Measurements from ENCODE around the gene CNOT11. TPM values are rescaled to one million over a fixed set of nuclear protein-coding genes. Genes with fewer than 3 reads are reported as not detected.

CNOT11 gene
- total and polyA plus RNA-seq, 2 of the 13 experiments (the other 11 are each of a cell fraction or from before 2014, with no cell fraction given) = 114 to 209 TPM

DNA sequence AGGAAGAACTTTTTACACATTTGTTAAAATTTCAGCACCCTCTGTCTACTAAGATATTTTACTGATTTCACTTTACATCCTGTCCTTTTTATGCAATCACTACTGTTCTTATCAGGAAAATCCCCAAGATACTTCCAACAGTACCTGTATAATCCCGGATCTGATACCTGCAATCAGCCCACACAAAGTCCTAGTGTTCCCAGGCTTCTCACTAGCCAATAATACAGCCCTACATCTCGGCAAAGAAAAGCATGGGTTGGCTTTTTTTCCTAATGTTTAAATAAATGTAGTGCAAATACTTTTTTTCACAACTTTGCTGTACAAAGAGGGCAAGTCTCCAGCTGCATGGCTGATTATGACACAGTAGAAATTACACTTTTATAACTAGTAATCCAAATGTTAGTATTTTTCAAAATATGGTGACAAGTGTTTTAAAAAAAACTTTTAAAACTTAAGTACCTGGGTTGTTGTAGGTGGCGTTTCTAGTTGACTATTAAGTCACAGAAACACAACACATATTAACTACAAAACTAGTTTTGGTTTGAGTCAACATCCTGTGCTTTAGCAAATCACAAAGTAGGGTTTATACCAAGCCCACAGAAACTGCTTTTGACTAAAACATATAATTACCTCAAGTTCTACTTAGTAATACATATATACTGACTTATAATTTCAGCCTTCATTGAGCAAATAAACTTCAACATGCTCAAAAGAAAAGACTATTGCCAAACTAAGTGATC, 19.5 kb downstream of the CNOT11 start:
- Histone ChIP-seq H2AFZ (ENCODE audit: low read length) (no peak overlapping the region), H3K9ac (ENCODE audit: insufficient read depth, low read depth, low read length) (no peak overlapping the region), H3K27ac (ENCODE audit: extremely low read length, insufficient read depth, low read length) (peak overlapping the region; percentile 1), H3K4me1 (ENCODE audit: insufficient read depth, low read length) (peaks cover 32% of the 10 kb centered on the region), H3K4me2 (ENCODE audit: low read depth, low read length) (no peak overlapping the region), H3K27me3 (ENCODE audit: control insufficient read depth in 1 of 2, insufficient read depth in 2 of 2, low read length in 2 of 2) (no peaks in the 10 kb centered on the region), H3K9me3 (ENCODE audit: low read length) (no peaks in the 10 kb centered on the region), H3K36me3 (replicated peaks in 1 of 2; ENCODE audit: control insufficient read depth in 1 of 2, insufficient read depth in 2 of 2, low read length in 2 of 2) (peaks cover 19 to 73% of the 10 kb centered on the region in 2 experiments), H3K4me3 (replicated peaks in 1 of 3; ENCODE audit: insufficient read depth in 1 of 3, low read depth in 2 of 3, low read length in 3 of 3) (no peak overlapping the region), H3K79me2 (ENCODE audit: insufficient read depth, low read length) (no peaks in the 10 kb centered on the region), H4K20me1 (ENCODE audit: insufficient read depth, low read length) (no peaks in the 10 kb centered on the region)
- TF ChIP-seq PAF1 (CRISPR knock-in tag; IDR thresholded peaks at IDR 0.05) (0 out of 2 replicates have a peak, but pooled peaks have one; percentile 0), RBM22 (optimal IDR thresholded peaks at IDR 0.05; ENCODE audit: low read length) (peak; percentile 95), AGO2 (optimal IDR thresholded peaks at IDR 0.05; ENCODE audit: low read depth, low read length) (peak; percentile 11)
- TF ChIP-seq, protein P1, sequence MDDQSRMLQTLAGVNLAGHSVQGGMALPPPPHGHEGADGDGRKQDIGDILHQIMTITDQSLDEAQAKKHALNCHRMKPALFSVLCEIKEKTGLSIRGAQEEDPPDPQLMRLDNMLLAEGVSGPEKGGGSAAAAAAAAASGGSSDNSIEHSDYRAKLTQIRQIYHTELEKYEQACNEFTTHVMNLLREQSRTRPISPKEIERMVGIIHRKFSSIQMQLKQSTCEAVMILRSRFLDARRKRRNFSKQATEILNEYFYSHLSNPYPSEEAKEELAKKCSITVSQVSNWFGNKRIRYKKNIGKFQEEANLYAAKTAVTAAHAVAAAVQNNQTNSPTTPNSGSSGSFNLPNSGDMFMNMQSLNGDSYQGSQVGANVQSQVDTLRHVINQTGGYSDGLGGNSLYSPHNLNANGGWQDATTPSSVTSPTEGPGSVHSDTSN (CRISPR knock-in tag; IDR thresholded peaks at IDR 0.05; ENCODE audit: borderline replicate concordance) = no peak
- no peak for DNase-seq (ENCODE audit: low spot score)
- no peak for FAIRE-seq
- ChIA-PET CTCF (ENCODE audit: low intra/inter-chr PET ratio, low total read pairs) (no interaction called here), POLR2A (interaction anchor here (2.7 kb wide), 1 partner anchor 19 kb away, joined by 10 read pairs; the partner anchor contains the start of gene CNOT11)
- 83% methylated on average over 3 of the region's 3 CpGs for whole genome bisulfite sequencing (ENCODE audit: low lambda C conversion rate)
- no peak for ATAC-seq
- intact Hi-C loops (cut with micrococcal nuclease; ENCODE audit: unreplicated experiment) = no loop called here
- in situ Hi-C loops (cut with HindIII; ENCODE audit: extremely low pct_ligation_motif_present, low pct_unique_long_range_greater_than_20kb) = no loop called here
- BruUV-seq (replicated peaks) = no TSS peak

DNA sequence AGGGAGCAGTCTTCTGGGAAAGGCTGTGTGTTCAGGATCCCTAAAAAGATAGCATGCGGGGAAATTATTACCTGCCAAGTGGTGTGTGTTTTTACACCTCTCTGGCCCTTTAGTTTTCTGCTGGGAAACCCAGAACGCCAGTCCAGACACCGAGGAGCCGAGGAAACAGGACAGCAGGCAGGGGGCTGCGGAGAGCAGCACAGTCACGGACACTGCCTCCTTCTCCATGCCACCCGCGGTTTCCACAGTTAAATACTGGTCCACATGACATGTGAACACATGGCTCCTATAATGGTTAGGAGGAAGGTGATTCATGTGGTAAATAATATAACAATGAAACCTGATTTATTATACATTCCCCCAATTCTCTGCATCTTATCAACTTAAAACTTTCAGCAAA, 20.4 kb downstream of the CNOT11 start:
- no peak overlapping the region for H3K4me3 ChIP-seq (replicated peaks in 1 of 3; ENCODE audit: insufficient read depth in 1 of 3, low read depth in 2 of 3, low read length in 3 of 3)
- peaks cover 18 to 76% of the 10 kb centered on the region in 2 experiments for H3K36me3 ChIP-seq (replicated peaks in 1 of 2; ENCODE audit: control insufficient read depth in 1 of 2, insufficient read depth in 2 of 2, low read length in 2 of 2)
- H3K4me2 ChIP-seq (ENCODE audit: low read depth, low read length) = no peak overlapping the region
- ATAC-seq (peak; percentile 53), DNase-seq (ENCODE audit: low spot score) (no peak), FAIRE-seq (no peak)
- no peaks in the 10 kb centered on the region for H3K9me3 ChIP-seq (ENCODE audit: low read length)
- BruUV-seq (replicated peaks) = no TSS peak
- no peaks in the 10 kb centered on the region for H4K20me1 ChIP-seq (ENCODE audit: insufficient read depth, low read length)
- H3K9ac ChIP-seq (ENCODE audit: insufficient read depth, low read depth, low read length) = no peak overlapping the region
- ChIA-PET CTCF (ENCODE audit: low intra/inter-chr PET ratio, low total read pairs) (no interaction called here), POLR2A (no interaction called here)
- no peak overlapping the region for H2AFZ ChIP-seq (ENCODE audit: low read length)
- in situ Hi-C loops (cut with HindIII; ENCODE audit: extremely low pct_ligation_motif_present, low pct_unique_long_range_greater_than_20kb) (no loop called here), intact Hi-C loops (cut with micrococcal nuclease; ENCODE audit: unreplicated experiment) (no loop called here)
- H3K4me1 ChIP-seq (ENCODE audit: insufficient read depth, low read length) = peaks cover 23% of the 10 kb centered on the region
- H3K79me2 ChIP-seq (ENCODE audit: insufficient read depth, low read length) = no peaks in the 10 kb centered on the region
- peak overlapping the region; percentile 1 for H3K27ac ChIP-seq (ENCODE audit: extremely low read length, insufficient read depth, low read length)
- WGBS (ENCODE audit: low lambda C conversion rate) = 92% methylated on average over 8 of the region's 8 CpGs
- no peaks in the 10 kb centered on the region for H3K27me3 ChIP-seq (ENCODE audit: control insufficient read depth in 1 of 2, insufficient read depth in 2 of 2, low read length in 2 of 2)
- TF ChIP-seq, protein P2, sequence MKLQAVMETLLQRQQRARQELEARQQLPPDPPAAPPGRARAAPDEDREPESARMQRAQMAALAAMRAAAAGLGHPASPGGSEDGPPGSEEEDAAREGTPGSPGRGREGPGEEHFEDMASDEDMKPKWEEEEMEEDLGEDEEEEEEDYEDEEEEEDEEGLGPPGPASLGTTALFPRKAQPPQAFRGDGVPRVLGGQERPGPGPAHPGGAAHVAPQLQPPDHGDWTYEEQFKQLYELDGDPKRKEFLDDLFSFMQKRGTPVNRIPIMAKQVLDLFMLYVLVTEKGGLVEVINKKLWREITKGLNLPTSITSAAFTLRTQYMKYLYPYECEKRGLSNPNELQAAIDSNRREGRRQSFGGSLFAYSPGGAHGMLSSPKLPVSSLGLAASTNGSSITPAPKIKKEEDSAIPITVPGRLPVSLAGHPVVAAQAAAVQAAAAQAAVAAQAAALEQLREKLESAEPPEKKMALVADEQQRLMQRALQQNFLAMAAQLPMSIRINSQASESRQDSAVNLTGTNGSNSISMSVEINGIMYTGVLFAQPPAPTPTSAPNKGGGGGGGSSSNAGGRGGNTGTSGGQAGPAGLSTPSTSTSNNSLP (IDR thresholded peaks at IDR 0.05; ENCODE audit: low read depth, low read length) = no peak
- TF ChIP-seq CREM (IDR thresholded peaks at IDR 0.05) = no peak
- no peak for TF ChIP-seq CREM (CRISPR knock-in tag; IDR thresholded peaks at IDR 0.05)
- TF ChIP-seq ZNF589 (CRISPR knock-in tag; conservative IDR thresholded peaks at IDR 0.05) = no peak
- TF ChIP-seq, protein P3, sequence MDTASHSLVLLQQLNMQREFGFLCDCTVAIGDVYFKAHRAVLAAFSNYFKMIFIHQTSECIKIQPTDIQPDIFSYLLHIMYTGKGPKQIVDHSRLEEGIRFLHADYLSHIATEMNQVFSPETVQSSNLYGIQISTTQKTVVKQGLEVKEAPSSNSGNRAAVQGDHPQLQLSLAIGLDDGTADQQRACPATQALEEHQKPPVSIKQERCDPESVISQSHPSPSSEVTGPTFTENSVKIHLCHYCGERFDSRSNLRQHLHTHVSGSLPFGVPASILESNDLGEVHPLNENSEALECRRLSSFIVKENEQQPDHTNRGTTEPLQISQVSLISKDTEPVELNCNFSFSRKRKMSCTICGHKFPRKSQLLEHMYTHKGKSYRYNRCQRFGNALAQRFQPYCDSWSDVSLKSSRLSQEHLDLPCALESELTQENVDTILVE (CRISPR knock-in tag; IDR thresholded peaks at IDR 0.05) = no peak
- TF ChIP-seq ZBTB38 (CRISPR knock-in tag; IDR thresholded peaks at IDR 0.05) = 0 out of 2 replicates have a peak, but pooled peaks have one; percentile 25
- TF ChIP-seq, protein P1 (CRISPR knock-in tag; IDR thresholded peaks at IDR 0.05; ENCODE audit: borderline replicate concordance) = no peak
- TF ChIP-seq ZNF562 (CRISPR knock-in tag; IDR thresholded peaks at IDR 0.05; ENCODE audit: borderline replicate concordance) = no peak
- TF ChIP-seq ZNF329 (CRISPR knock-in tag; IDR thresholded peaks at IDR 0.05; ENCODE audit: low read depth) = no peak
- peak; percentile 84 for TF ChIP-seq RBM22 (optimal IDR thresholded peaks at IDR 0.05; ENCODE audit: low read length)

Data from HepG2 (cell line).